Renal pelvis (tissue), 3 donors: ENCODE results near the gene MTNR1B. TPM values are rescaled to one million over a fixed set of nuclear protein-coding genes. Genes with fewer than 3 reads are reported as not detected.

ENCODE experiments used
- polyA plus RNA-seq, 3 donors: library from polyadenylated mRNA; unstranded; fragments of 120-200 nt; gene quantifications; one replicate each; pipeline ENCODE4 v1.2.1, GENCODE V29; 2013; ENCODE audit not compliant: insufficient read length in 3 of 3

Gene MTNR1B
- polyA plus RNA-seq, 3 donors, result not detected

Other genes with a start within 250 kb of the MTNR1B start
- gene SLC36A4, start 228.3 kb downstream of the MTNR1B start, polyA plus RNA-seq, result 10 to 100 TPM; 15.5 to 21.7 (median 19.6) TPM